ENCODE measurements around the gene CDO1. TPM values are rescaled to one million over a fixed set of nuclear protein-coding genes. Genes with fewer than 3 reads are reported as not detected.

CDO1 gene
- total RNA-seq, 1 experiment from 2014 or later = not detected

- H3K9me3 Mint-ChIP-seq (ENCODE audit: unreplicated experiment) = no peaks in the 10 kb centered on the region
- H3K36me3 Mint-ChIP-seq (ENCODE audit: insufficient read depth, unreplicated experiment) = no peaks in the 10 kb centered on the region
- ChIA-PET CTCF (no interaction called here), POLR2A (no interaction called here)
- no peaks in the 10 kb centered on the region for H3K27me3 ChIP-seq (replicated peaks; ENCODE audit: control insufficient read depth, insufficient read depth, low read length)
- no peaks in the 10 kb centered on the region for H3K4me1 Mint-ChIP-seq (ENCODE audit: low read depth, unreplicated experiment)
- H3K9me3 ChIP-seq = no peaks in the 10 kb centered on the region; the same call in 1 of the 2 replicates
- TF ChIP-seq CTCF (IDR thresholded peaks at IDR 0.05; ENCODE audit: insufficient read depth in 1 of 2, low read depth in 1 of 2, low read length in 1 of 2, severe bottlenecking in 1 of 2, unreplicated experiment in 1 of 2) = no peak
- no peaks in the 10 kb centered on the region for H3K27me3 Mint-ChIP-seq (ENCODE audit: insufficient read depth, unreplicated experiment)
- H3K4me3 Mint-ChIP-seq (ENCODE audit: unreplicated experiment) = no peak overlapping the region
- no peaks in the 10 kb centered on the region for H3K36me3 ChIP-seq (ENCODE audit: control insufficient read depth, insufficient read depth, low read length)
- H3K4me1 ChIP-seq = no peaks in the 10 kb centered on the region
- DNase-seq = no peak
- no TSS peak for BruUV-seq (replicated peaks)
- H3K27ac Mint-ChIP-seq (ENCODE audit: unreplicated experiment) = no peak overlapping the region
- intact Hi-C loops (cut with micrococcal nuclease; ENCODE audit: unreplicated experiment) = no loop called here
- H3K4me3 ChIP-seq (ENCODE audit: low read depth, low read length) = no peak overlapping the region
Observed at GRCh38 chr5:115820846-115821245, 4.4 kb upstream of the CDO1 start.

GRCh38 chr5:115818821-115819220, 2.4 kb upstream of the CDO1 start:
- Histone ChIP-seq H3K9me3 (no peaks in the 10 kb centered on the region), H3K36me3 (ENCODE audit: control insufficient read depth, insufficient read depth, low read length) (no peaks in the 10 kb centered on the region), H3K27me3 (replicated peaks; ENCODE audit: control insufficient read depth, insufficient read depth, low read length) (no peaks in the 10 kb centered on the region), H3K4me1 (no peaks in the 10 kb centered on the region), H3K4me3 (ENCODE audit: low read depth, low read length) (no peak overlapping the region)
- ChIA-PET POLR2A (no interaction called here), CTCF (no interaction called here)
- no TSS peak for BruUV-seq (replicated peaks)
- no peaks in the 10 kb centered on the region for H3K4me1 Mint-ChIP-seq (ENCODE audit: low read depth, unreplicated experiment)
- no peak for DNase-seq
- H3K4me3 Mint-ChIP-seq (ENCODE audit: unreplicated experiment) = no peak overlapping the region
- intact Hi-C loops (cut with micrococcal nuclease; ENCODE audit: unreplicated experiment) = no loop called here
- no peak overlapping the region for H3K27ac Mint-ChIP-seq (ENCODE audit: unreplicated experiment)
- no peak for TF ChIP-seq CTCF (IDR thresholded peaks at IDR 0.05; ENCODE audit: insufficient read depth in 1 of 2, low read depth in 1 of 2, low read length in 1 of 2, severe bottlenecking in 1 of 2, unreplicated experiment in 1 of 2)
- no peaks in the 10 kb centered on the region for H3K36me3 Mint-ChIP-seq (ENCODE audit: insufficient read depth, unreplicated experiment)
- H3K9me3 Mint-ChIP-seq (ENCODE audit: unreplicated experiment) = no peaks in the 10 kb centered on the region
- H3K27me3 Mint-ChIP-seq (ENCODE audit: insufficient read depth, unreplicated experiment) = no peaks in the 10 kb centered on the region

- CTCF ChIA-PET = no interaction called here
- intact Hi-C loops (cut with micrococcal nuclease; ENCODE audit: unreplicated experiment) = no loop called here
- Mint-ChIP-seq H3K9me3 (ENCODE audit: unreplicated experiment) (no peaks in the 10 kb centered on the region), H3K4me3 (ENCODE audit: unreplicated experiment) (no peak overlapping the region), H3K36me3 (ENCODE audit: insufficient read depth, unreplicated experiment) (no peaks in the 10 kb centered on the region), H3K27me3 (ENCODE audit: insufficient read depth, unreplicated experiment) (no peaks in the 10 kb centered on the region), H3K4me1 (ENCODE audit: low read depth, unreplicated experiment) (no peaks in the 10 kb centered on the region), H3K27ac (ENCODE audit: unreplicated experiment) (no peak overlapping the region)
- TF ChIP-seq CTCF (IDR thresholded peaks at IDR 0.05; ENCODE audit: insufficient read depth in 1 of 2, low read depth in 1 of 2, low read length in 1 of 2, severe bottlenecking in 1 of 2, unreplicated experiment in 1 of 2) = no peak
- H3K9me3 ChIP-seq = no peaks in the 10 kb centered on the region
- POLR2A ChIA-PET = no interaction called here
- H3K27me3 ChIP-seq (replicated peaks; ENCODE audit: control insufficient read depth, insufficient read depth, low read length) = no peaks in the 10 kb centered on the region
- no peak overlapping the region for H3K4me3 ChIP-seq (ENCODE audit: low read depth, low read length)
- BruUV-seq (replicated peaks) = no TSS peak
- DNase-seq = no peak
- no peaks in the 10 kb centered on the region for H3K36me3 ChIP-seq (ENCODE audit: control insufficient read depth, insufficient read depth, low read length)
- no peaks in the 10 kb centered on the region for H3K4me1 ChIP-seq
Observed at GRCh38 chr5:115817386-115817785, 927 bp upstream of the CDO1 start.

All from Caco-2 (cell line).